ENCODE measurements around the gene ZRSR2.
"Not testable (repeated sequence)": the region's sequence is repeated elsewhere in the genome, so short reads cannot be mapped to it uniquely, and the experiment has no call there.

Gene ZRSR2

DNA sequence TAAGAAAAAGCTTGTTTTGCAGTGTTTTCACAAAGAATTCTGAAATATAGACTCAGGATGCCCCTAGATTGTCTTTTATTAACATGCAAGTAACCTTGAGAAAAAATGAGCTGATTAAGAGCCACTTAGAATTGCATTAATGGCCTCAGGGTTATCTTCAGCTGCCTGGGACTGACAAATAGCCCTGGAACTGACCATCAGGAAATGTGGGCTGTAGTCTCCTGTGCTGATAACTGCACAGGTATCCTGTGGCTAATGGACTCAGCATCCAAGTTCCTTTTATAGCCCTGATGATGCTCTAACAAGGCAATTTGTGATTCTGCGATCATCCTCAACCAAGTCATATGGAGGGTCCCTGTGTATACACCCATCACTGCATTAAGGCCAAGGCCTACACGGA lies 35.2 kb upstream of the ZRSR2 start:
- Histone ChIP-seq H3K36me3 (ENCODE audit: insufficient read depth, low read length) (no peaks in the 10 kb centered on the region), H3K4me1 (ENCODE audit: insufficient read depth, low read length) (peaks cover 6% of the 10 kb centered on the region; the same call in 1 of the 2 replicates), H3K9ac (ENCODE audit: low read depth, low read length) (no peak overlapping the region), H3K4me3 (ENCODE audit: low read length) (no peak overlapping the region), H3K27ac (ENCODE audit: low read depth, low read length) (no peak overlapping the region), H3K9me3 (ENCODE audit: insufficient read depth, low read depth, low read length) (no peaks in the 10 kb centered on the region), H3K27me3 (ENCODE audit: insufficient read depth, low read length) (no peaks in the 10 kb centered on the region)
- 98% methylated on average over 2 of the region's 2 CpGs for WGBS

DNA sequence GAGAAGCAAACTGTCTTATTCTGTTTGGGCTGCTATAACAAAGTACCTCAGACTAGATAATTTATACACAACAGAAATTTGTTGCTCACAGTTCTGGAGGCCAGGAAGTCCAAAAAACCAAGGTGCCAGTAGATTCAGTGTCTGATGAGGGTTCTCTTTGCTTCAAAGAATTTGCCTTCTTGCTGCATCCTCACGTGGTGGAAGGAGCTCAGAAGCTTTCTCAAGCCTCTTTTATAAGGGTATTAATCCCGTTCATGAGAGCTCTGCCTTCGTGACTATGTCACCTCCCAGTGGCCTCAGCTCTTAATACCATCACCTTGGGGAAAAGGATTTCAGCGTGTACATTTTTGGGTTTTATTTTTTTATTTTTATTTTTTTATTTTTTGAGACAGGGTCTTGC lies 32.1 kb upstream of the ZRSR2 start:
- Histone ChIP-seq H3K9ac (ENCODE audit: low read depth, low read length) (no peak overlapping the region), H3K9me3 (ENCODE audit: insufficient read depth, low read depth, low read length) (no peaks in the 10 kb centered on the region), H3K36me3 (ENCODE audit: insufficient read depth, low read length) (no peaks in the 10 kb centered on the region), H3K27ac (ENCODE audit: low read depth, low read length) (no peak overlapping the region), H3K4me3 (ENCODE audit: low read length) (no peak overlapping the region), H3K27me3 (ENCODE audit: insufficient read depth, low read length) (no peaks in the 10 kb centered on the region), H3K4me1 (ENCODE audit: insufficient read depth, low read length) (no peaks in the 10 kb centered on the region)
- WGBS = 95% methylated on average over 3 of the region's 4 CpGs

DNA sequence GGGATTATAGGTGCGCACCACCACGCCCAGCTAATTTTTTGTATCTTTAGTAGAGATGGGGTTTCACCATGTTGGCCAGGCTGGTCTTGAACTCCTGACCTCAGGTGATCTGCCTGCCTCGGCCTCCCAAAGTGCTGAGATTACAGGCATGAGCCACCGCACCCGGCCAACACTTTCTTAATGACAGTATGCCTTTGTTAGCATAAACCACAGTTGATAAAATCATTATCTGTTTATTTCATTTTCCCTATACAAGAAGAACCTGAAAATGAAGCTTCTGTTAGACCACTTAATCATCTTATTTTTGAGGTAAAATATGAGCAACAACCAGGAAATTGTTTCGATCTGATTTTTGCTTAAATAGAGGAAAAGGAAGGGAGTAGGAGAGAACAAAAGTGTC lies 30.4 kb upstream of the ZRSR2 start:
- H3K27me3 ChIP-seq (ENCODE audit: insufficient read depth, low read length); H3K27ac ChIP-seq (ENCODE audit: low read depth, low read length); H3K4me1 ChIP-seq (ENCODE audit: insufficient read depth, low read length); H3K9ac ChIP-seq (ENCODE audit: low read depth, low read length); H3K9me3 ChIP-seq (ENCODE audit: insufficient read depth, low read depth, low read length); H3K36me3 ChIP-seq (ENCODE audit: insufficient read depth, low read length); H3K4me3 ChIP-seq (ENCODE audit: low read length): not testable (repeated sequence)
- WGBS = 96% methylated on average over 5 of the region's 6 CpGs

DNA sequence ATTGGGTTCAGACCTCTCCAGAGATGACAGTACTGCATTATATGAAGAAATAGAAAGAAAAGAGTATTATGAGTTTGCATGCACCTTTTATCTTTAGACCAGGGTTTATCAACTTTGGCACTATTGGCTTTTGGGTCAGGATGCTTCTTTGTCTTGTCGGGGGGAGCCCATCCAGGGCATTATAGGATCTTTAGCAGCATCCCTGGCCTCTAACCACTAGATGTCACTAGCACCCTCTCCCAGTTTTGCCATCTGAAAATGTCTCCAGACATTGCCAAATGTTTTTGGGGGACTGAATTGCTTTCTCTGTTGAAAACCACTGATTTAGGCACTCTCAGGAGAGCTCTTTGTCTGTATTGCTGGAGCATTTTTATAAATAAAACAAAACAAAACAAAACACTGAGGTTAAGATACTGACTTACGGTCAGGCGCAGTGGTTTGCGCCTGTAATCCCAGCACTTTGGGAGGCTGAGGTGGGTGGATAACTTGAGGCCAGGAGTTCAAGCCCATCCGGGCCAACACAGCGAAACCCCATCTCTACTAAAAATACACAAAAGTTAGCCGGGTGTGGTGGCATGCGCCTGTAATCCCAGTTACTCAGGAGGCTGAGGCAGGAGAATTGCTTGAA lies 28.6 kb upstream of the ZRSR2 start:
- 72% methylated on average over 3 of the region's 8 CpGs for WGBS

DNA sequence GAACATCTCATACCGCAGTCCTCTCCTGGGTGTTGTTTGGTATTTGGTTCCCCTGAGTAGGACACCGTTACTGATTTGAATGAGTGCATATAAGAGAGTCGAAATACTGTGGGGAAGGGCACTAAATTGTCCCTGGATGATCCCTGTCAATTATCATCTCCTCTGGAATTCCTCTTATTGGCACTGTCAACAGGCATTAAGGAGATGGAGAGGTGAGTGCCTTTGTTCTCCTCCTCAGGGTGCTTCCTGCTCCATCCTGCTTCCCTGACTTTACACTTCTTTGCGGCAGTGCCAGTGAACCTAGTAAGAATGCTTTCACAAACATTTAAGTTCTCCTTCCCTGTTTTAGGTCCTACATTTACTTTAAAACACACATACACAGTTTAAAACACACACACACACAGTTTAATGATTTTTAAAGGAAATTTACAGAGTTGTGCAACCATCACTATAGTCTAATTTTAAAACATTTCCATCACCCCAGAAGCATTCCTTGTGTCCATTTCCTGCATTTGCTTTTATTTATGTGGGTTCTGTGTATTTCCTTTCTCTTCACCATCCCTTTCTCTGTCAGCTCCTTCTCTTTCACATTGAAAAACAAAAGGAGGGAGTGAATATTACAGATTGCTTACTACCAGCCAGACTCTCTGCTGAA lies 20.9 kb upstream of the ZRSR2 start:
- no peaks in the 10 kb centered on the region for H3K9me3 ChIP-seq (ENCODE audit: insufficient read depth, low read depth, low read length)
- WGBS = 7% methylated on average over 3 of the region's 4 CpGs
- peak overlapping the region; percentile 76 for H3K27ac ChIP-seq (ENCODE audit: low read depth, low read length)

More for the DNA sequence above, 28.6 kb upstream of the ZRSR2 start:
- Histone ChIP-seq H3K27me3 (ENCODE audit: insufficient read depth, low read length) (no peaks in the 10 kb centered on the region), H3K27ac (ENCODE audit: low read depth, low read length) (no peak overlapping the region), H3K9me3 (ENCODE audit: insufficient read depth, low read depth, low read length) (no peaks in the 10 kb centered on the region), H3K4me3 (ENCODE audit: low read length) (no peak overlapping the region), H3K36me3 (ENCODE audit: insufficient read depth, low read length) (no peaks in the 10 kb centered on the region), H3K4me1 (ENCODE audit: insufficient read depth, low read length) (no peaks in the 10 kb centered on the region), H3K9ac (ENCODE audit: low read depth, low read length) (no peak overlapping the region)

DNA sequence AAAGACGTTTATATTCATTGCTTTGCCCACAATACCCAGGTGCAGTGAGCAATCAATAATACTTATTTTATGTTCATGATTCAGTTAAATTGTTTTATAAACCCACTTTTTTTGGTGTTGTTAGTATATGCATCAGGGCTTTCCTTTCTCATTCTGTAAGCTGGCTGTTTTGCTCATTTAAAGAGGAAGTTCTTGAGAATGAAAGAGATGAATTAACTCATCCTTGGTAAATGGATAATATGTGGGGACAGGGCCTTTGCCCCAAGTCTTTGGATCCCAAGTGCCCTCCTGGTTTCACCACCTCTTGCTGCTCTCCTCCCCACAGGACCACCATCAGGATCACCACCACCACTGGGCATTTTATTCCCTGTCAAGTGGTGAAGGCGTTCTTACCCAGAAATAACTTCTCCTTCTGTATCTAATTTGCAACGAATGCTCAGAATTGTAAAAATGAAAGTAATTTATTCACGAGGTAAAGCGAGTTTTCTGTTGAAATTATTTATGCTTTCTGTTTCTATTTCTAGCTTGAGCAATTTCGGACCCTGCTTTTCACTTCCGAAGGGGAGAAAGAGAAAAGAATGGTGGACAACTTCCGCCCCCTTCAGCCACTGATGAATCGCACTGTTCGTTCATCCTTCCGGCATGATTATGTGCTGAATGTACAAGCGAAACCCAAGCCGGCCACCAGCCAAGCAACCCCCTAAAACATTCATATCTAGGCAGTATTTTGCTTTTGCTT lies 8.2 kb upstream of the ZRSR2 start:
- H3K27me3 ChIP-seq (ENCODE audit: insufficient read depth, low read length) = no peaks in the 10 kb centered on the region

More for the DNA sequence above, 20.9 kb upstream of the ZRSR2 start:
- H3K4me3 ChIP-seq (ENCODE audit: low read length) = no peak overlapping the region
- H3K9ac ChIP-seq (ENCODE audit: low read depth, low read length) = no peak overlapping the region; the same call in 1 of the 2 replicates
- H3K4me1 ChIP-seq (ENCODE audit: insufficient read depth, low read length) = peaks cover 5% of the 10 kb centered on the region
- H3K27me3 ChIP-seq (ENCODE audit: insufficient read depth, low read length) = no peaks in the 10 kb centered on the region
- 0 out of 2 replicates have a peak, but pooled peaks cover 2% of the 10 kb centered on the region for H3K36me3 ChIP-seq (ENCODE audit: insufficient read depth, low read length)

DNA sequence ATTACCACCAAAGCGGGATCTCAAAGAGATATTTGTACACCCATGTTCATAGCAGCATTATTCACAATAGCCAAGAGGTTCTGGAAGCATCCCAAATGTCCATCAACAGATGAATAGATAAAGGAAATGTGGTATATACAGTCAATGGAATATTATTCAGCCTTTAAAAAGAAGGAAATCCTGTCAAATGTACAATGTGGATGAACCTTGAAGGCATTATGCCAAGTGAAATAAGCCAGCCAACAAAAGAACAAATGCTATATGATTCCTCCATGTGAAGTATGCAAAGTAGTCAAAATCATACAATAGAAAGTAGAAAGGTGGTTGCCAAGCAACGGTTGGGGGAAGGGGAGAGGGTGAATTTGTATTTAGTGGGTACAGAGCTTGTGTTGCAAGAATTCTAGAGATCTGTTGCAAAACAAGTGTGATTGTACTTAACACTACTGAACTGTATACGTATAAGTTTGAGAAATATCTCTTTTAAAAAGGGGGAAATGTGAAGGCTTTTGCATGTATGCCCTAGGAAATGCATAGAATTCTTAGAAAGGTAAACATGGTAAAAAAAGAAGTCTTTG lies 5.0 kb upstream of the ZRSR2 start:
- no peaks in the 10 kb centered on the region for H3K9me3 ChIP-seq (ENCODE audit: insufficient read depth, low read depth, low read length)
- 89% methylated on average over 3 of the region's 3 CpGs for WGBS
- no peak overlapping the region for H3K9ac ChIP-seq (ENCODE audit: low read depth, low read length)
- H3K36me3 ChIP-seq (ENCODE audit: insufficient read depth, low read length) = peaks cover 7% of the 10 kb centered on the region; the same call in 1 of the 2 replicates
- H3K27ac ChIP-seq (ENCODE audit: low read depth, low read length) = no peak overlapping the region
- no peak overlapping the region for H3K4me3 ChIP-seq (ENCODE audit: low read length)
- H3K4me1 ChIP-seq (ENCODE audit: insufficient read depth, low read length) = no peaks in the 10 kb centered on the region
- no peaks in the 10 kb centered on the region for H3K27me3 ChIP-seq (ENCODE audit: insufficient read depth, low read length)

More for the DNA sequence above, 8.2 kb upstream of the ZRSR2 start:
- no peak overlapping the region for H3K4me3 ChIP-seq (ENCODE audit: low read length)
- H3K9ac ChIP-seq (ENCODE audit: low read depth, low read length) = no peak overlapping the region
- whole genome bisulfite sequencing = 85% methylated on average over 11 of the region's 13 CpGs
- no peaks in the 10 kb centered on the region for H3K4me1 ChIP-seq (ENCODE audit: insufficient read depth, low read length)
- no peak overlapping the region for H3K27ac ChIP-seq (ENCODE audit: low read depth, low read length)
- no peaks in the 10 kb centered on the region for H3K9me3 ChIP-seq (ENCODE audit: insufficient read depth, low read depth, low read length)
- H3K36me3 ChIP-seq (ENCODE audit: insufficient read depth, low read length) = peaks cover 21% of the 10 kb centered on the region

DNA sequence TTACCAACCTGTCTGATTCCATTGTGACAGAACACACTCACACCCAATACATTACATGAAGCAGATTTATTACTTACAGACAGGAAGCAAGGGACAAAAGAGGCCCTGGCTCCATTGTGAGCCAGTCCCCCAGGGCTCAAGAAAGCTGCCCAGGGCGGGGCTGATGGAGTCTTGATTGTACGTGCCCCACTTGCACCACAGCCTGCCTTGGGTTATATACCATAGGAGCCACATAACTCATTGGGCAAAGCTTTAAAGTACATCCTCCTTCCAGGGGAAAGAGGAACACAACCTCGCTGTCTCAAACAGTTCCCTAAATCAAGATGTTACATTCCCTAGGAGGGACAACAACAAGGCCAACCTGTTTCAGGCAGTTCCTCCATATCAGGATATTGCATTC lies 3.4 kb upstream of the ZRSR2 start:
- WGBS = 90% methylated on average over 3 of the region's 3 CpGs

DNA sequence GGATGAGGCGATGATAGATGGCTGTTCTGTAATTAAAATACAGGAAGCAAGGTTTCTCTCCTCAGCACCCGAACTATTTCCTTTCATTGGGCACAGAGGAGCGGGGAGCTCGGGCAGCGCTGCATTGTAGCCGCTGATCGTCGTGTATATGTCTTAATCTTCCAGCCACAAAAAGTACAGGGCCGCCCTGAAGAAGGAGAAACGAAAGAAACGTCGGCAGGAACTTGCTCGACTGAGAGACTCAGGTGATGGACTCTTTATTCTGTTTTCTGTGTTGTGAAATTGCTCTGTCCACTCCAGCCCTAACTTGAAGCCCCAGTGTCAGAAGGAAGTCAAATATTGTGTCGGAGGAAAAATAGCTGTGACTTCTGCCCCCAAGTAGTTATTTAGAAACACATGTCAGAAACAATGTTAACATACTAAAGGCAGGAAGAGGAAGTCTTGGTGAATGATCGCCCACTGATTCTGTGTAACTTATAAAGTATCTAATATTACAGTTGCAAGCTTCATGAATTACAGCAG lies 546 bp downstream of the ZRSR2 start:
- Histone ChIP-seq H3K9ac (ENCODE audit: low read depth, low read length) (peak overlapping the region; percentile 65), H3K36me3 (ENCODE audit: insufficient read depth, low read length) (peaks cover 4% of the 10 kb centered on the region; the same call in 1 of the 2 replicates), H3K4me1 (ENCODE audit: insufficient read depth, low read length) (no peaks in the 10 kb centered on the region), H3K27ac (ENCODE audit: low read depth, low read length) (peak overlapping the region; percentile 50; the same call in 1 of the 2 replicates), H3K4me3 (ENCODE audit: low read length) (peak overlapping the region; percentile 84), H3K9me3 (ENCODE audit: insufficient read depth, low read depth, low read length) (no peaks in the 10 kb centered on the region), H3K27me3 (ENCODE audit: insufficient read depth, low read length) (no peaks in the 10 kb centered on the region)
- WGBS = 2% methylated on average over 13 of the region's 15 CpGs

More for the DNA sequence above, 3.4 kb upstream of the ZRSR2 start:
- no peak overlapping the region for H3K4me3 ChIP-seq (ENCODE audit: low read length)
- H3K9ac ChIP-seq (ENCODE audit: low read depth, low read length) = no peak overlapping the region
- no peak overlapping the region for H3K27ac ChIP-seq (ENCODE audit: low read depth, low read length)
- H3K27me3 ChIP-seq (ENCODE audit: insufficient read depth, low read length) = no peaks in the 10 kb centered on the region
- peaks cover 7% of the 10 kb centered on the region; the same call in 1 of the 2 replicates for H3K36me3 ChIP-seq (ENCODE audit: insufficient read depth, low read length)
- H3K4me1 ChIP-seq (ENCODE audit: insufficient read depth, low read length) = no peaks in the 10 kb centered on the region
- H3K9me3 ChIP-seq (ENCODE audit: insufficient read depth, low read depth, low read length) = no peaks in the 10 kb centered on the region

DNA sequence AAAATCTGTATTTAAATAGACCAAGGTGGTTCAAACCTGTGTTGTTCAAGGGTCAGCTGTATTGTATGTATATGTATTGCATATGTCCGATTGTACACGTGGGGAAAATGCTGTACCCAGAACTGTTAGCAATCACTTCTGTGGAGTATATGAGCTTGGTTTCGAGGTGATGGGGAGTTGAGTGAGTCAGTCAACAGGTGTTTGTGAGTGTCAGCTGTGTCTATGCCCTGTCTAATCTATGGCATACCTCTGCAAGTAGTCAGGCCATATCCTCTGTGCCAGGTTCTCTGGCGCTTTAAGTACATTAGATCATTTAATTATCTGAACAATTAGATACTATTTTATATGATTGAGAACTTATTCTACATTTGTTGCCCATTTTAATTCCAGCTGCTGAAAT lies 7.4 kb downstream of the ZRSR2 start:
- peaks cover 24% of the 10 kb centered on the region for H3K36me3 ChIP-seq (ENCODE audit: insufficient read depth, low read length)
- no peak overlapping the region for H3K4me3 ChIP-seq (ENCODE audit: low read length)
- no peaks in the 10 kb centered on the region for H3K4me1 ChIP-seq (ENCODE audit: insufficient read depth, low read length)
- no peaks in the 10 kb centered on the region for H3K9me3 ChIP-seq (ENCODE audit: insufficient read depth, low read depth, low read length)
- H3K27me3 ChIP-seq (ENCODE audit: insufficient read depth, low read length) = no peaks in the 10 kb centered on the region
- H3K9ac ChIP-seq (ENCODE audit: low read depth, low read length) = no peak overlapping the region
- 90% methylated on average over 3 of the region's 4 CpGs for WGBS
- H3K27ac ChIP-seq (ENCODE audit: low read depth, low read length) = no peak overlapping the region

DNA sequence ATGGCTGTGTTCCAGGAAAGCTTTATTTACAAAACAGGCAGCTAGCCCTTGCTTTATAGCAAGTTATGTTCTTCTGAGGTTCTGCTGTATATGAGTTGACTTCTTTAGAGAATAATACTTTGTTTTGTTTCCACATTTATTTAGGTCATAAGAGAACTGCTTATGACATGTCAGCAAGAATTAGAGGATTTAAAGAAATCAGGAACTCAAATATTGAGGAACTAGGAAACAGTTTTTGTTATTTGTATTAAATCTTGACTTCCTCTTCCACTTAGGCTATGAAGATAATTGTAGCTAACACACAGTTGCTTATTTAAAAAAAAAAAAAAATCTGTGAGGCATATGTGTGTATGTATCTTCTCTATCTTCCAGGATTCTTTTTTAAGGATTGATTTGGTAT lies 14.3 kb downstream of the ZRSR2 start:
- H3K36me3 ChIP-seq (ENCODE audit: insufficient read depth, low read length) = peaks cover 53% of the 10 kb centered on the region
- H3K9ac ChIP-seq (ENCODE audit: low read depth, low read length) = no peak overlapping the region

More for the DNA sequence above, 14.3 kb downstream of the ZRSR2 start:
- H3K27me3 ChIP-seq (ENCODE audit: insufficient read depth, low read length) = no peaks in the 10 kb centered on the region
- H3K27ac ChIP-seq (ENCODE audit: low read depth, low read length) = no peak overlapping the region
- H3K4me3 ChIP-seq (ENCODE audit: low read length) = no peak overlapping the region
- H3K4me1 ChIP-seq (ENCODE audit: insufficient read depth, low read length) = no peaks in the 10 kb centered on the region
- no peaks in the 10 kb centered on the region for H3K9me3 ChIP-seq (ENCODE audit: insufficient read depth, low read depth, low read length)
